Stimulated activated CD8-positive, alpha-beta memory T cell treated with anti-CD3 and anti-CD28 coated beads, Interleukin-4, amount 100 ng/mL, for 24 hours (primary cell): ENCODE results near the gene SLC5A10.
"Not testable (repeated sequence)": the region's sequence is repeated elsewhere in the genome, so short reads cannot be mapped to it uniquely, and the experiment has no call there.

Experiments
- DNase-seq: peaks from one replicate; pipeline ENCODE4 v3.0.0-alpha.2; 2020; ENCODE audit warnings: low read depth

Gene SLC5A10

DNA sequence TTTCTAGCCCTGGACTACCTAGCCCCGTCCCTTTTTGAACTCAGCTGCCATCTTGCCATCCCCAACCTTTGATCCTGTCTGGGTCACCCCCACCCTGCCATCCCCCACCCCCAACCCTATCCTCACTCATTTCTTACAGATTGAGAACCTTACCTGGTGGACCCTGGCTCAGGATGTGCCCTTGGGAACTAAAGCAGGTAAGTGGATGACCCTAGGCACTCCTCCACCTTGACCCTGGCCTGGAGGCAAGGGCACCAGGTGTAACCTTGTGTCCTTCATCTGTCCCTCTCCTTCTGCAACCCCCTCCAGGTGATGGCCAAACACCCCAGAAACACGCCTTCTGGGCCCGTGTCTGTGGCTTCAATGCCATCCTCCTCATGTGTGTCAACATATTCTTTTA lies 68.1 kb downstream of the SLC5A10 start:
- DNase-seq, result no peak

DNA sequence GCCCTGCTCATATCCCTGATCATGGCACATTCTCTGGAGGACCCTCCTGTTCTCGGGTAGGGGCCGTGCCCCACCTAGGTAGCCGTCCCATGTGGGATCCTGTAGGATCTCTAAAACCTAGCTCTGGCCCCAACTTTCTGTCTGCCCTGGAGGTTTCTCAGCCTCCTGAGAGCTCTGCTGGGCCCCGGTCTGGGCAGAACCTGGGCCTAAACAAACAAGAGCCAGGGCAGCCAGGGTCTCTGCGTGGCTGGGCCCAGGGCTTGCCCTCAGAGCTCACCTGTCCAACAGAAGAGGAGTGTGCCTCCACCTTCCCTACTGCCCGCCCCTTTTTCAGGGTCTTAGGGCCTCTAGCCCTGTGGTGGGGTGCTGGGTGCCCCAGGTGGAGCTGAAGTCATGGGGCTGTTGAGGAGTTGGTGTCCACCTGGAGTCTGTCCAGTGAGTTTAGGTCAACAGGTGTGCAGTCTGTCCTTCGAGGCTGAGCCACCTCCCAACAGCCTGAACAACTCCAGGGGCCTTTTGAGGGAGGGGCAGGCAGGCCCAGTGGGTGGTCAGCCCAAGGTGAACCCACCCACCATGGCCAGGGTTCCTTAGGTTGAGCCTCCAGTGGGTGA lies 69.2 kb downstream of the SLC5A10 start:
- not testable (repeated sequence) for DNase-seq

DNA sequence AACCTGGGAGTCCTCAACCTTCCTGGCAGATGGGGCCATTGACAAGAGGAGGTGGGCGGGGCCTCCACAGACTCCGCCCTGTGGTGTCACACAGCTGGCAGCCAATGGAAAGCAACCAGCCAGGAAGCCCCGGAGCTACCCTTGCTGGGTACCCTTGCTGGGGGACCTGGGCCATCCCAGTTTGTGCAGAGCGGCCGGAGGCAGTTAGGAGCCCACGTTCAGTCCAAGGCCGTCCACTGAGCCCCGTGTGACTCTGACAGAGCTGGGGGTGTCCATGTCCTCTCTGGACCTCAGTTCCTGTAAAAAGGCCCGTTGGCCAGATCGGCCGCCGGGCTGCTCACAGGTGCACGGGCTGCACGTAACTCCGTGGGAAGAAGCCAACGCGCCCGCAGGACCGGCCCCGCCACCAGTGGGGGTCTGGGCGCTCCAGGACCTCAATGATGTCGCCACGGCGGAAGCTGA lies 69.7 kb downstream of the SLC5A10 start:
- no peak for DNase-seq

DNA sequence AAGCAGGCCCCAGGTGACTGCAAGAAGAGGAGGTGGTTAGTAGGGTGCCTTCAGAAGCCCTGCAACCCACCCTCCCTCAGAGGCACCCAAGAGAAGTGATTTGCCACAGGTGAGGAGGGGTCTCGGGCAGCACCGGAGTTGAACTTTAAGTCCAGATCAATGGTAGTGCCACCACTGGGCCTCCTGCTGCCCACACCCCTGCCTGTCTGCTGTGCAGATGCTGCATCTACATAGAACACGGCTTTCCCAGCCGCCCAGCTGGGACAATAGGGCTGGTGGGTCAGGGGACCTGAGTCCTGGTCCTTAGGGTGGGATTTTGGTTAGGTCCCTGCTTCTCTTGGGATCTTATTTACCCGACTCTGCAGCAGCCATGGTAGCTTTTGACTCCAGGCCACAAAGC lies 70.2 kb downstream of the SLC5A10 start:
- DNase-seq, result no peak

DNA sequence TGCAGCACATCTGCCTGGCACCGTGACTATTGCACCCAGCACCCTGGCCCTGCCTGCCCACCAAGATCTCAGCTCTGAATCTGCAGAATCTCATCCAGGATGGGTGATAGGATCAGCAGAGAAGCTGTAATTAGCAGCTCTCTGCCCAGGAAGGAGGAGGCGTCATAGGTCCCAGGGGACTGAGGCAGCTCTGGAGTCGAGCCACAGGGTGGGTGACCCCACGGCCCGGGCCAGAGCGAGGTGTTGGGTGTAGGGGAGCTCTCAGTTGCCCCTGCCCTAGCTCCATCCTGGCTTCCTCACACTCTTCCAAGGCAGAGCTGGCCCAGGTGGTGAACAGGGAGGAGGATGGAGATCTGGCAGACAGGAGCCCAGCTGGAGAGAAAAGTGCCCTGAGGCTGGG lies 70.8 kb downstream of the SLC5A10 start:
- DNase-seq, result no peak

DNA sequence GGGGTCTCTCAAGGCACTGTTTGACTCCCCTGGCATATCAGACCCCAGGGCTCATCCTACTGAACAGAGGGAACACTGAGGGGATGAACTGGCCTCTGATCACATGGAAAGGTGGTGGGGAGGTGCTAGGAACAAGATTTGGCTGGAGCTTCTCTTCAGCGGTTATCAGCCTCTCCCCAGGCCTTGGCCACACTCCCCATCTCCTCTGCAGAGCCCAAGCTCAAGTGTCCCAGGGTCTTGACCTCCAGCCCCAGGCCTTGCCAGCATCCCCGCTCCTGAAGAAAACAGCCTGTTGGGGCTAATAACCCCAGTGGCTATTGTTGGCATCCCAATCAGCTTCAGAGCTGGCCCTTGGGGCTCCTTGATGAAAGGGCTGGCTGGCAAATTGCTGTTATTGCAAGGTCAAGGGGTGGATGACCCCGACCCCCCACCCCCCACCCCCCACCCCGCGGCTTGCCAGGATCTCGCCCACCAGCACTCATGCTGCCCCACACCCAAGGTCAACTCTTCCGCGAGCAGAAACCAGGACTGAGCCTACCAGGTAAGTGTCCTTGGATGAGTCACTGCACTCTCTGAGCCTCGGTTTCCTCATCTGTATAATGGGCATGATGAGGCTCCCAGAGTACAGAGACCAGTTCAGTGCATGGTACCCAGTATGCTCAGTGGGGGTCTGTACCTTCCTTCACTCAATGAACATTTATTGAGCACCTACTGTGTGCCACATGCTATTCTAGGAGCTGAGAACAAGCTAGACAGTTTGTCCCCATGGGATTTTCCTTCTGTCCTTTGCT lies 71.4 kb downstream of the SLC5A10 start:
- DNase-seq, result no peak

DNA sequence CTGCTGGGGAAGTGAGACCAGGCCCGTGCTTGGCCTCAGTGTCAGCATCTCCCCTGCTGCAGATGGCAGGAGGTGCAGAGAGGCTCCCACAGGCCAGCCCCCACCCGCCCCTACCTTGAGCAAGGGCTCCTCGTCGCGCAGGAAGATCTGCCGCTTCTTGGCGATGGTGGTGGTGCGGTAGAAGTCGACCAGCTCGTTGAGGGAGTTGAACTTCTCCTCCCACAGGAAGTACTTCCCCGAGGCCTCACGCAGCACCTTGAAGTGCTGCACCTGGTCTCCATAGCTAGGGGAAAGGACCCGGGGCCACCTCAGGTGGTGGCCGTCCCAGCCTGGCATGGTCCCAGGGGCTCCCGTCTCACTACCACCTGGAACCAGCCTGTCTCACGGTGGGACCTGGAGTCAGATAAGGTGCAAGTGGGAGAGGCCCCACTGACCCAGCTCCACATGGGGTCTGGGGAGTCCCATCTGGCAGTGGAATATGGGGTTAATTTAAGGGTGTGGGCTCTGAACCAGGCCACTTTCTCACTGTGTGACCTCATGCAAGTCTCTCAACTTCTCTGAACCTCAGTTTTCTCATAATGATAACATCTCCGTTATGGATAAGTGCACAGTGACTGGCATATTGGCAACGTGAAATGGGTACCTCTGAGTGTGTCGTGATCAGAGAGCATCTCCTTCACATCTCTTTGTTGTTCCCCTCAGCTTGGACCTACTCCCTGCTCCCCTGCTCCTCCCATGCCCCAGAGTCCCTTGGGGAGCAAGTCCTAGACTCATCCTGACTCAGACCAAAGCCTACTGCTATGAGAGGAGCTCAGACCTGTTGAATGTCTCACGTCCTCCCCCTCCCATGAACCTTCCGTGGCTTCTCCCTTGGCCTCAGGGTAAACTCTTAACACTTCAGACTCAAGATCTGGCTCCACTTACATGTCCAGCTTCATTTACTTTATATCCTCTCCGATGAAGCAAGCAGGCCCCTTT lies 72.4 kb downstream of the SLC5A10 start:
- no peak for DNase-seq

DNA sequence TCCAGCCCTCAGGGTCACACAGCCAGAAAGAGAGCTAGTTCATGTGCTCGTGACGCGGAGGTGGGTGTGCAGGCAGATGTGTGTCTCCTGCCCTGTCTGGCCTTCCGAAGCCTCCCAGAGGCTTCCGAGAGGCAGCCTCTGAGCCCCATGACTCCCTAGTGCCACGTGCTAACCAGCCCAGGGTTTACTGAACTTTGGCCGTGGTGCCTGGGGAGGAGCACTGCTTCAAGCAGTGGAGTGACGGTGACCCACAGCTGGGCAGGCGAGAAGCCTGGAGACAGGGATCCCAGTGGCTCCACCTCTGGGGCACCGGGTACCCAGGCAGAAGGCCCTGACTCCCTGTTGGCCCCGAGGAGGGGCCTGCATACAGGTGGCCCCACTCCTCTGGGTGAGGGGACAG lies 76.7 kb downstream of the SLC5A10 start:
- not testable (repeated sequence) for DNase-seq

DNA sequence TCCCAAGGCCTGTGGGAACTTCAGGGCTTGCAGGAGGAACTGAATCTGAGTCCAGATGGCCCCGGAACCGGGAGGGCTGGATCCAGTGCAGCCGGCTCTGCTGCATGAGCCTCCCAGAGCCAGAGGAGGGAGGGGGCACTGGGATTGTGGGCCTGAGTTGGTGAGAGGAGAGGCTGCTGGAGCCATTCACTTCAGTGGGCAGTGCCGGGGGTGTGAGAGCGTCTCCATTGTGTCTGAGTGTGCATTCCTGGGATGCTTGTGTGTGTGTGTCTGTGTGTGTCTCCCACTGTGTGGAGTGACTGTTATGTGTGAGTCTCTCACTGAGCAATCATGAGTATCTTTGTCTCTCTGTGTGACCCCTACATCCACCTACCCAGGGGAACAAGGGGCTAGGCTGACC lies 77.8 kb downstream of the SLC5A10 start:
- not testable (repeated sequence) for DNase-seq

DNA sequence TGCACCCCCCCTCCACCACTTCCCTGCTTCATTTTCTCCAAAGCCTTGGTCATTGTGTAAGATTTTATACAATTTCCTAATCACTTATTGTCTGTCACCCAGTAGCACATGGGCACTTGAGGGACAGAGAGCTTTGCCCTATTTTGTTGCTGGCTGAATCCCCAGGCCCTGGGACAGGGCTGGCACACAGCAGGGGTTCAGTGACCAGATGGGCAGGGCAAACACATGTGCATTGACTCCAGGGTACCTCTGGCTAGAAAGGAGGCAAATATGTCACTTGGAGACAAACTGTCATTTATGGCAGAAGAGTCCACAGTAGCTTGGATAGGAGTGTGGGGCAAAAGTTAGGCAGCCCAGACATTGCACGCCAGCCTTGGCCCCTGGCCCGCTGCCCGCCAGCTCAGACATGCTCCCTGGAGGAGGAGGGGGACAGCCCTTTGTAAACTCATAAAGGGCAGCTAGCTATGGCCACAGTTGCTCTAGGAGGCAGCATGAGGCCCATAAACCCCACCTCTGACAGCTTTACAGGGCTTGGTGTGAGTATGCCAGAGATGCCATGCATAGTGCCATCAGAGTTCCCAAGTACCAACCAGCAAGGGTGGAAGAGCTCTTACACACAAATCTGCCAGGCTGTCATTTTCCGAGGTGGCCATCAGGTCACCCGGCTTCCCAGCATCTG lies 78.9 kb downstream of the SLC5A10 start:
- DNase-seq, result not testable (repeated sequence)

DNA sequence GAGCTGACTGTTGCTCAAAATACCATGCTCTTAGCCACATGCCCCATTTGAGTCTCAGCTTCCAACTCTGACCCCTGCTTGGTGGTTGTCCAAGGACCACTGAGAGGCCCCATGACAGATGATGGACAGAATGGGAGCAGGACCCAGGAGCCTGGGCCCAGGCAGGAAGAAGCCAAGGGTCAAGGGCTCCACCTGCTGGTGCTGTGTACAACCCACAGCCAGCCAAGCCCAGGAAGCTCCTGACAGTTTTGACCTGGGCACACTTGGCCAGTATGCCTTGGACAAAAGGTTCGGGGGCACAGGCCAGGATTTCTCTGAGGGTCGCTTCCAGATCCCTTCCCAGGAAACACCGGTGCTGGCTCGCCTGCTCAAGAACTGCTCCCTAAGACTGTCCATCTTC lies 79.8 kb downstream of the SLC5A10 start:
- DNase-seq, result peak; percentile 43

DNA sequence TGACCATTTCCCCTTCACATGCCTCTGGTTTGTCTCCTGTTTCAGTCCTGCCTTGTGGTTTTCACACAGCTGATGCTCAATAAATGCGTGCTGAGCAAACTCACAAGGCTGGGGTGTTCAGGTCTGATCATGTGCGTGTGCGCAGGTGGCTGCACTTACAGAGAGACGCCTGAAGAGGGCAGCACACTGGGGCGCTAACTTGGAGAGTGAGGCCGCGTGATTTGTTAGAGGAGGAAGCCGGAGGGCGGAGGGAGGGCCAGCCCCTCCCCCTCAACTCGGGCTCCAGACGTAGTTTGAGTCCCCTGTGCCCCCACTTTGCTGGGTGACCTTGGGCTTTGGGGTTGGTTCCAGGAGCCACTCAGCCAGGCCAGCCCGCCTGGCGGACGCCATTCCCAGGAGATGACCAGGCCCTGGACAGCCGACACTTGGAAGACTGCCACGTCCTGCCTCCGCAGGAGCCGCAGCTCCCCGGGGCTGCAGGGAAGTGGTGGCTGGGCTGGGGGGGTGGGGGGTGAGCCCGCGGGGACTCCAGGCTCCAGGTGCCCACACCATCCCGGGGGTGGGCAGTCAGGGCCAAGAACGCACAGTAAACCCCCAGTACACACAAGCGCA lies 80.5 kb downstream of the SLC5A10 start:
- DNase-seq, result not testable (repeated sequence)

DNA sequence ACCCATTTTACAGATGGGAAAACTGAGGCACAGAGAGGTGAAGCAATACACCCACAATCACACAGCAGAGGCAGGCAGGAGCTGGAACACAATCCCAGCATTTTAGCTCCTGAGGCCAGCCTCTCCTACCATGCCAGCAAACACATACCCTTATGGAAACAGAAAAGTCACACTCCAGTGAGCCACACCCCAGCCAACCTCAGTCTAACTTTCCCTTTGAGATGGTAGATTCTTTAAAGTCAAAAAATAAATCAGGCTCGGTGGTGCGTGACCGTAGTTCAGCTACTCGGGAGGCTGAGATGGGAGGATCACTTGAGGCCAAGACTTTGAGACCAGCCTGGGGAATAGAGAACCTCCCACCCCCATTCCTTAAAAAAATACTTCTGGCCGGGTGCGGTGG lies 84.2 kb downstream of the SLC5A10 start:
- not testable (repeated sequence) for DNase-seq

DNA sequence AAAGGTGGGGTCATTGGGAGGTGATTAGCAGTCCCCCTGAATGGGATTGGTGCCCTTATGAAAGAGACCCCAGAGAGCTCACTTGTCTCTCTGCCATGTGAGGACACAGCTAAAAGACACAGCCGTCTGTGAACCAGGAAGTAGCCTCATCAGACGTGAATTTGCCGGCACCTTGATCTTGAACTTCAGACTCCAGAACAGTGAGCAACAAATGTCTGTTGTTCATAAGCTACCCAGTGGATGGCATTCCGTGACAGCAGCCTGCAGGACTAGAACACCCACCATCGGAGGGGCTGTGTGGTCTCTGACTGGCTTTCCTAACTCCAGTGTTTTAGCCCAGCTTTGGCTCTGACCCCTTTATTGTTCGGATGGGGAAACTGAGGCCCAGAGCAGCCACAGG lies 85.6 kb downstream of the SLC5A10 start:
- DNase-seq, result not testable (repeated sequence)

DNA sequence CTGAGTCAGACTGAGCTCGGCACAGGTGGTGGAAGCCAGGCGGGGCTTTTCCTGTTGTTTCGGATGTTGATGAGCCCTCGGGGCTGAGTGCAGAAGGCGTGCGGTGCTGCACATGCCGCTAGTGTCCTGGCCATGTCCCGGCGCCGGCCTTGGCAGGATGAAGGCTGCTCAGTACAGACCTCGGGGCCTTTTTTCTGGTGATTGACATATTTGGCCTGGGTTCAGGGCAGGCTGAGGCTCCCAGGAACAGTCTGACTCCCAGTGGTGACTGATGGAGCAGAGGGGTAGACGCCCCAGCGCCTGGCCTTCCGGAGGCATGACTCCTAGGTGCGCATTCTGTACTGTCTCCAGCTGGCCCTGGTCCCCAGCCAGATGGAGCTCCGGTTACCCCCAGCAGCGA lies 86.0 kb downstream of the SLC5A10 start:
- not testable (repeated sequence) for DNase-seq

DNA sequence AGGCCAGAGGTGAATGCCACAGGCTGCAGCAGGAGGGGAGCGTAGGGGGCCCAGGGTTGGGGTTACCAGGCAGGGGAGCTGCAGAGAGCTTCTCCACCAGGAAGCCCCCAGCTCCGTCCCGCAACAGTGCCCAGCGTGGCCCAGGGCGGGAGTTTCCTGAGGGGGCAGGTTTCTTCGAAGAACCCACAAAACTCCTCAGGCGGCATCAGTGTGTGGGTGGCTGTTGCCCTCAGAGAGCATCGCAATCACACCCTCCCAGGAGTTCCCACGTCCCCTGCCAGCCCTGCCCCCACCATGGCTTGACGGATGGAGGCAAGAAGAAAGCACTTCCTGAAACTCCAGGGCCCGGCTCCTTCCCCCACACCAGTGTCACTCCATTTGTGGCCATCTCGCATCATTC lies 86.8 kb downstream of the SLC5A10 start:
- DNase-seq, result not testable (repeated sequence)

DNA sequence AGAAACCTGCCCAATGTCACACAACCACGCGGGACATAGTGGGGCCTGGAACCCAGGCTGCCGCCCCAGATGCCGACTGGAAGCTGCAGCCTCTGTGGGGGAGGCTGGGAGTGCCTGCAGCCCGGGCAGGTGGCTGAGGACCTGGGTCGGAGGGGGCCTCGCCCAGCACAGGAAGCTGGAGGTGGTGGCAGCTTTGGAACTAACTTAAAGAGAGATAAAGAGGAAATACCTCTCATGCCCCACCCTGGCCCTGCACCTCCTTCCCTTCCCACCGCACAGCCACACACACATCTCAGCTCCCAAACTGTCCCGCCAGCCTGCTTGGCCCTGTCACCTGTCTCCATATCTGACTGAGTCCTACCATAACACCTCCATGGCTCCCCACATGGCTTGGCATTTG lies 88.4 kb downstream of the SLC5A10 start:
- not testable (repeated sequence) for DNase-seq

DNA sequence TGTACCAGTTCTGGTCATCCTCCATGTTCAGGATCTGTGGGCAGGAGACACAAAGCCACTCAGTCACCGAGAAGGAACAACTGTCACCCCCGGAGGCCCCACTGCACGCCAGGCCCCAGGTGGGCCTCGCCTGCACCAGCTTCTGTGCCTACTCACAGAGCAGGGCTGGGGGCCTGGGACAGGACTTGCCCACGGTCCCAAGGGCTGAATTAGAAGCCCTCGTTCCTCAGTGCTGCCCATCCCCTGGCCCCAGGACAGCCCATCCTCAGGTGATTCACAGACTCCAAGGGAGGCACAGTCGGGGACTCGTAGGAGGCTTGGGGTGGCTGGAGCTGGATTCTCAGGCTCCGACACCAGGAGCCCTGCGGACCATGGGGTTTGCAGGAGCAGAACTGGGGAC lies 89.9 kb downstream of the SLC5A10 start:
- DNase-seq, result not testable (repeated sequence)

DNA sequence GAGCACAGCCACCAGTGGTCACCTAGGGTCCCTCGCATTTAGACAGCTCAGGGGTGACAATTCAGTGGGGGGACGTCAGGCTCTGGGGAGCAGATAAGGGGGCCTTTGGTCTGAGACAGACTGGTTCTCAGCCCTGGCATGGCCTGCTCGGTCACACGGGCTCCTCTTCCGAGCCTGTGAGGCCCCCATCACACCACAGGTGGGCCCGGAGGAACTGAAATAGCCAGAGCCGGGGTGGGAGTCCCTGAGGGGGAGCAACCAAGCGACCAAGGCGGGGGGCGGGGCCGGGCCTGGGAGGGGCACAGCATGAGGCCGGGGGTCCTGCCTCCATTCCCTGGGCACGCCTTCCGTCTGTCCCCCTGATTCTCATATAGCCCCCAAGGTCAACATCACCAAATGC lies 90.4 kb downstream of the SLC5A10 start:
- DNase-seq, result not testable (repeated sequence)

DNA sequence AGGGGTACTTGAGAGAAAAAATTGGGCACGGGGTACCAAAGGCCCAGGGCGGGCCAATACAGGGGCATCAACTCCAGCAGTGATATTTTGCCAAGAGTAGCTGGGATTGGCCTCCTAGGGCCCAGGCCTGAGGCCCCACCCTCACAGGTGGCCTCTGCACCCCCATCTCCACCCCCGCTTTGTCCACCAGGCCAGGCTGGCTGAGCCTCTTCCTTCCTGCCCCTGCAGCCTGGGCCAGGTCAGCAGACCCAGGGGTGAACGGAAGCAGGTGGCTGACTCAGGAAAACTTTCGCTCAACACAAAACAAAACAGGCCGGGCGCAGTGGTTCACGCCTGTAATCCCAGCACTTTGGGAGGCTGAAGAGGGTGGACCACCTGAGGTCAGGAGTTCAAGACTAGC lies 91.1 kb downstream of the SLC5A10 start:
- DNase-seq, result not testable (repeated sequence)

DNA sequence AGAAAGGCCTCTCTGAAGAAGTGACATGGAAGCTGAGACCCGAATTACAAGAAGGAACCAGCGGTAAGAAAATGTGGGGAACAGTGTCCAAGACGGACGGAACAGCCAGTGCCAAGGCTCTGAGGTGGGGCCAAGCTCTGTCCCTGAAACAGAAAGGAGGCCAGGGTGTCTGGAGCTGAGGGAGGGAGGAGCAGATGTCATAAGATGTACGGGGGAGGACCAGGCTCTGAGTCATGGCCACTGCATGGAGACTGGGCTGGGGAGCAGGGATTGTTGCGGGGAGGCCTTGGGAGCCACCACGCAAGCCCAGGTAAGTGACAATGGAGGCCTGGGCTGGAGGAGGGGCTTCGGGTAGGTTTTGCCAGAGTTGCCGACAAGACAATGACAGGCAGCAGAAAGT lies 92.7 kb downstream of the SLC5A10 start:
- not testable (repeated sequence) for DNase-seq
